ENCODE data around the gene FMO2.

DNA sequence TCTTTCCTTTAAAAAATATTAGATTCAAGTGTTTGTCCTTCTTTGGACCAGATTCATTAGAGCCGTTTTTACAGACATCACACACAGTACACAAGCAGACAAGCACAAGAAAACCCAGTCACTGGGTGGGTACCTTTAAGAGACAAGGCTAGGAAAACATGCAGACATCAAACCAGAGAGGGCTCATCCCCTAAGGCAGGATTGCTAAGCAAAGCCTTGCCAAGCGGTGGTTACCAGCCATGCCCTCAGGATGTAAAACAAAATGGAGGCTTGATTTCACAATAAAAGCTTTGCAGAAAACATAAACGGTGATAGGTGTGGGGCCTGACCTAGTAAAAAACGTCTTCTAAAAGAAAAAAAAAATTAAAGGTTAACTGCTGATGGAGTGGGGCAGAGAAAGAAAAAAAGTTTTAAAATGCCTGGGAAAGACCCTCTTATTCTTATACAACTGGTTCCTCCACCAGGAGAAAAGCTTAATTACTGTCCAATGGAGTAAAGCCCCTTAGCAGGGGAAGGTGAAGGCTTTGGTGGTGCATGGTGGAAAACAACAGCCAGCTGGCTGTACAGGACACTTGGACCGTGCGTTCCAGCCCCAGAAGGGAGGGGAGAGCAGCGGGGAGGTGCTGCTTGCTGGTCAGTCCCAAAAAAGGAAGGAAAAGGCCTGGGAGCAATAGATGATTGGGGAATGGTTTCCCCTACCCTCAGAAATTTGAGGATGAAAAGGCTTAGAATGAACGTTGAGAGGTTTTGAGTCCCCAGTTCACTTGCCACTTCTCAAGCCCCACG is 32.8 kb downstream of the FMO2 start:
- TF ChIP-seq YY1 (IDR thresholded peaks at IDR 0.05; ENCODE audit: low read depth, low read length) (no peak), JUND (IDR thresholded peaks at IDR 0.05; ENCODE audit: low read depth, low read length) (no peak), MEF2A (IDR thresholded peaks at IDR 0.05; ENCODE audit: insufficient read depth, low read depth, low read length) (no peak)

Measured in GM12878 (cell line).